Measurements from ENCODE around the gene CRABP1. TPM values are rescaled to one million over a fixed set of nuclear protein-coding genes. Genes with fewer than 3 reads are reported as not detected.
A peak's percentile ranks its signal among the peaks of the same experiment; 100 is the strongest.

The CRABP1 gene
- total and polyA plus RNA-seq, 2 donors from 2014 or later, result 61.0 TPM; not detected in 1

- FAIRE-seq, result no peak
These were observed 22.9 kb upstream of the CRABP1 start for GRCh38 chr15:78317145-78317836.

GRCh38 chr15:78319588-78319987, 20.6 kb upstream of the CRABP1 start:
- DNase-seq, result peak in 1 of 5 donors; percentile 61
- Histone ChIP-seq H3K36me3 (ENCODE audit: control insufficient read depth in 2 of 3, insufficient read depth in 3 of 3, low read length in 3 of 3) (no peaks in the 10 kb centered on the region), H3K9ac (ENCODE audit: low read length in 3 of 3) (no peak overlapping the region), H3K4me1 (ENCODE audit: control insufficient read depth in 2 of 3, insufficient read depth in 2 of 3, low read depth in 1 of 3, low read length in 3 of 3) (peaks cover 0 to 3% (median 0%) of the 10 kb centered on the region in 3 donors), H3K9me3 (ENCODE audit: control insufficient read depth in 2 of 3, insufficient read depth in 1 of 3, low read length in 3 of 3) (no peaks in the 10 kb centered on the region), H3K4me3 (ENCODE audit: low read length in 3 of 3) (no peak overlapping the region), H3K27me3 (ENCODE audit: control insufficient read depth, insufficient read depth, low read length) (no peaks in the 10 kb centered on the region), H3K27ac (ENCODE audit: low read depth in 2 of 2, low read length in 2 of 2) (no peak overlapping the region)
- intact Hi-C loops (cut with DNase I), result no loop called here
- FAIRE-seq, result no peak
- no peak for TF ChIP-seq CTCF (IDR thresholded peaks at IDR 0.05; ENCODE audit: borderline replicate concordance, extremely low read depth, insufficient read depth)

More at GRCh38 chr15:78317145-78317836, 22.9 kb upstream of the CRABP1 start:
- Histone ChIP-seq H3K27ac (ENCODE audit: low read depth in 2 of 2, low read length in 2 of 2) (no peak overlapping the region), H3K4me1 (ENCODE audit: control insufficient read depth in 2 of 3, insufficient read depth in 2 of 3, low read depth in 1 of 3, low read length in 3 of 3) (peaks cover 0 to under 1% (median 0%) of the 10 kb centered on the region in 3 donors), H3K36me3 (ENCODE audit: control insufficient read depth in 2 of 3, insufficient read depth in 3 of 3, low read length in 3 of 3) (no peaks in the 10 kb centered on the region), H3K4me3 (ENCODE audit: low read length in 3 of 3) (no peak overlapping the region), H3K9ac (ENCODE audit: low read length in 3 of 3) (no peak overlapping the region), H3K9me3 (ENCODE audit: control insufficient read depth in 2 of 3, insufficient read depth in 1 of 3, low read length in 3 of 3) (no peaks in the 10 kb centered on the region), H3K27me3 (ENCODE audit: control insufficient read depth, insufficient read depth, low read length) (no peaks in the 10 kb centered on the region)
- DNase-seq, result peak in 1 of 5 donors; percentile 32
- no peak for TF ChIP-seq CTCF (IDR thresholded peaks at IDR 0.05; ENCODE audit: borderline replicate concordance, extremely low read depth, insufficient read depth)
- intact Hi-C loops (cut with DNase I), result no loop called here

GRCh38 chr15:78320183-78320582, 20.0 kb upstream of the CRABP1 start:
- FAIRE-seq (no peak), DNase-seq (peak in 1 of 5 donors; percentile 24)
- H3K4me3 ChIP-seq (ENCODE audit: low read length in 3 of 3), result no peak overlapping the region
- H3K27me3 ChIP-seq (ENCODE audit: control insufficient read depth, insufficient read depth, low read length), result no peaks in the 10 kb centered on the region
- H3K27ac ChIP-seq (ENCODE audit: low read depth in 2 of 2, low read length in 2 of 2), result no peak overlapping the region
- no peak for TF ChIP-seq CTCF (IDR thresholded peaks at IDR 0.05; ENCODE audit: borderline replicate concordance, extremely low read depth, insufficient read depth)
- H3K36me3 ChIP-seq (ENCODE audit: control insufficient read depth in 2 of 3, insufficient read depth in 3 of 3, low read length in 3 of 3), result no peaks in the 10 kb centered on the region
- intact Hi-C loops (cut with DNase I), result no loop called here
- H3K4me1 ChIP-seq (ENCODE audit: control insufficient read depth in 2 of 3, insufficient read depth in 2 of 3, low read depth in 1 of 3, low read length in 3 of 3), result peaks cover 0 to 3% (median 0%) of the 10 kb centered on the region in 3 donors
- no peak overlapping the region for H3K9ac ChIP-seq (ENCODE audit: low read length in 3 of 3)
- no peaks in the 10 kb centered on the region for H3K9me3 ChIP-seq (ENCODE audit: control insufficient read depth in 2 of 3, insufficient read depth in 1 of 3, low read length in 3 of 3)
